Measurements from ENCODE around the gene TANC1.

The TANC1 gene

DNA sequence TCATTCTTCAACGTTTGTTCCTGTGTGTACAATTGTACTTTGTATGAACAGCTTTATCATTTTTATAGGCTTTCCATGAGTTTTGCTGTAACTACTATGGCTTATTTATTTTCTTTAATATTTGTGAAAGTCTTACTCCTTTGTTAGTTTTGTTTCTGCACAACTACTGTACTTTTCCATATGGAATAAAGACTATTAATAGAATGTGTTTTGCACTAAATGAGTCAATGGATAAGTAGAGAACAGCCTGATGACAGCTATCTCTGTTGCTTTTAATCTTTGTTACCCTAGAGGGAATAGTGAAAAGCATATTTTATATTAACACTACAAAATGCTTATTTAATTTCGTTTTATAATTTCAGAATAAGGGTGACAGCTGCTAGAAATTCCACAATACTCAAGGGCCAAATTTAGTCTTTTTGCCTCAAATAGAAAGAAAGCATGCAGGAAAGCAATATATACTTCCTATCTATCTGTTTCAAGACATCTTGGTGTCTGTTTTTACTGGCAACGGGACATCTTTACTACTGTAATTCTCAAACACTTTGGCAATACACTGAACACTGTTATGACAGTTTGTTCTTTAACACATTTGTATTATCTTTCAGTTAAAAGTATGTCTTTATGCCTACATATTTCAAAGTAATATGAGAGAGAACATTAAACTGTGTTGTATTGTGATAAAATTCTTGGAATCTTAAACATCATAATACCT, 264.2 kb downstream of the TANC1 start:
- no peak for DNase-seq

DNA sequence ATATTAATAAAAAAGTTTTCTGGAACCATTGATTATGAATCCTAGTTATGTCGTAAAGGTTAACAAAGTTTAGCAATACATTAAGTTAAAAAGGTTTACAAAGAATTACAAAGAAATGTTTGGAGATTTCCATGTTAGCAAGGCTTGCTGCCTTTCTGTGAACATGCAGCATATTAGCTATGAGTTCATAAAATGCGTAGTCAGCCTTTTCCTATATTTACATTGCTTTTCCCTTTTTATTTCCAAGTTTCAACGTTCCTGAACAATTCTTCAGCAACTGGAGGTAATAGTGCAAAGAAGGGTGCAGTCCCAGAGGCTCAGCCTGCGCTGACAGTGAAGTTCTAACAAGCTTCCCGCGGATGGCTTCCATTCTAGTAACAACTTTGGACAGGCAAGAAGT, 266.4 kb downstream of the TANC1 start:
- no peak for DNase-seq

DNA sequence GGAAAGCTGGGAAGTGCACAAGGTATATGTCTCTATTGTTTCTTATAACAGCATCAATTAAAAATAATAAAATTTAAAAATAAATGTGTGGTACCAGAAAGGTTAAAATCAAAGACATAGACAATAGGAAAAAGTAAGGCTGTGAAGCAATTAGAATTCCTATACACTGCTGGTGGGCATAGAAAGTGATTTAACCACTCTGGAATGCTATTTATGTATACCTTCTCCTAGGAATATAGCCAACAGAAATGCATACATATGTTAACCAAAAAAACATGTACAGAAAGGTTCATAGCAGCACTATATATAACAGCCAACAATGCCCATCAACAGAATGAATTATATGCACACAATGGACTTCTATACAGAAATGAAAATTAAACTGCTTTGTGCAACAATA, 275.1 kb downstream of the TANC1 start:
- DNase-seq: no peak

DNA sequence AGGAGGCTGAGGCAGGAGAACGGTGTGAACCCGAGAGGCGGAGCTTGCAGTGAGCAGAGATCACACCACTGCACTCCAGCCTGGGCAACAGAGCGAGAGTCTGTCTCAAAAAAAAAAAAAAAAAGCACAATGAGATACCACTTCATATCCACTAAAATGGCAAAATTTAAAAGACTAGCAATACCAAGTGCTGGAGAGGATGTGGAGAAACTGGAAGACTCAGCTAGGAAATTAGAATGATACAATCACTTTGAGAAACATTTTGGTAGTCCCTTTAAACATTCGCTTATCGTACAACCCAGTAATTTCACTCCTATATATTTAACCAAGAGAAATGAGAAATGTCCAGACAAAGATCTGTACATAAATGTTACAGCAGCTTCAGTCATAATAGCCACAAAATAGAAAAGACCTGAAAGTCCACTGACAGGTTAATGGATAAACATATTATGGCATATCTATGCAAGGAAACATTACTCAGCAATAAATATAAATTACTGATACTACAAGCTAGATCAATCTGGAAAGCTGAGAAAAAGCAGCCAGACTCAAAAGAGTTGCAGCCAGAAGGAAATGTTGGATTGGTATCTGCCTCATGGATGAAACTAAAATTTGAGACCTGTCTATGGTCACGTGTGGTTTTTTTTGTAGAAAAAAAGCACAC, 278.0 kb downstream of the TANC1 start:
- DNase-seq: no peak

DNA sequence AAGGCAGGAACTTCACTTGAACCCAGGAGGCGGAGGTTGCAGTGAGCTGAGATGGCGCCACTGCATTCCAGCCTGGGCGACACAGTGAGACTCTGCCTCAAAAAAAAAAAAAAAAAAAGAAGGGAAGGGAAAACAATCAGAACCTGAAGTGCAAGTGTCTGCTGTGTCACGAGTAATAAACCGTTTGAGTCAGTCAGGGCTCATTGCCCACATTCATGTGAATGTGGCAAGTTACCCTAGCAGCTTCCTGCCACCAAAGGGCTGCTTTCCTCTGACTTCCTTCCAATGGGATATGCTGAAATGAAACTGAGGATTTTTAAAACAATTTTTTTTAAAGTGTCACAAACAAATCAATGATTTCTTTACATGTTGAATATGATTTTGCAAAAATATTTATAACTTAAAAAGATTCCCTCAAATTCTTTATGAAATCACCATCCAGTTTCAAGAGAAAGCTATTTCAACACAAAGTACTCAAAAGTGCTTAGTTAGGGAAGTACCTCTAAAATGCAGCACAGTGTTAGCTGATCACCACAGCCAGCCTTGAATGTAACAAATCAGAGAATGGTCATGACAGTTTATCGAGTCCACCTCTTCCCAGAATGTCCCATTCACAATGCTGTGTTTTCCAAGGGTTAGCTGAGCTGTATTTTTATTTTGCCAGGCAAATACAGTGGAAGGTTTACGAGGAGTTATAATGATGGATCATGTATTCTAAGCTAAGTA, 281.7 kb downstream of the TANC1 start:
- no peak for DNase-seq

DNA sequence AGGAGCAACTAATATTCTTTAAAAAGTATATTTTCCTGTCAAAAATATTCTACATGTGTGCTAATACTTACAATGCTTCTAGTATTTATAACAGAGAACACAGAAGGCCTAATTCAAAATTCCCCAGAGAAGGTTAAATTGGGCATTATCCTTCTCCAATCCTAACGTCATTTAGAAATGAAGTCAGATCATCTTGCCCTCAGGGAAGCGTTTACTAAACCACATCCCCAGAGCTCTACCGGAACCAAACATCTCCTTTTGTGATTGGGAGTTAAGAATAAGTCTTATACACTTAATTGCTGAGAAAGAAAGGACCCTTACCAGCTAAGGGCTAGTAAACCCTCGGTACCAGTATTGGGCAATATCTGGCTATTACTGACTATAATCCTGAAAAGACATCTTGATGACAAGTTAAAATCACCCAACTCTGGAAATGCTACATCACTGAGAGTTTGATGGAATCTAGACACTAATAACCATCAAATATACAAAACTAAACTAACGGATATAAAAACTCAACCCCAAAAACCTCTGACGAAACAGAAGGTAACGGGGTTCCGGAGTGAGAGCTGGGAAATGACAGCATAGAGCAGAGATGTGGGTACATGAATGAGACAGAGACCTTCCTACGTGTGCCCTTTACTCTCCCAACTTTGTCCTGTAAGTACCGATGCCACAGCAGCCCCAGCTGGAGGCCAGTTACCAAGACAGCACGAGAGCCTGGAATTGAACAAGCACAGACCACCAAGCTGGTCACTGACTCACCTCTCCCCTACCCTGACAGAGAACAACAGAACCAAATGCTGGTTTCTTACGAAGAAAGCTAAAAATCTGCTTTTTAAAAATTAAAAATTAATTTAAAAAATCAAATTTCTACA, 283.1 kb downstream of the TANC1 start:
- DNase-seq: no peak

DNA sequence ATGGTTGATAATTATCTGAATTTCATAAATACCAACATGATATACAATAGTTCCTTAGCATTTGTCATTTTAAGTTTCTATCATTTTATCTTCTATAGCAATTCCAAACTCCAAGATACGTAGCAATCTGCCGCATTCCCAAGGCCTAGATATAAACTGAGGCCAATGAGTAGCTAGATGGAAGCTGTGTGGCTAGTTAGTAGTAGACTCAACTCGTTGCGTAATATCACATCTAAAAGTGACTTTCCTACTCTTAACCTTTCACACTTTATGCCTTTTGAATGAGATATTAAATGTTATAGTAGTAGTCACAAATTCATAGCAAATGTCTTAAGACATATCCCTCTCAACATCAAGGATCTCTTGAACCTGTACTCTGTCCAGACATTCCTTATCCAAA, 284.5 kb downstream of the TANC1 start:
- DNase-seq: no peak

DNA sequence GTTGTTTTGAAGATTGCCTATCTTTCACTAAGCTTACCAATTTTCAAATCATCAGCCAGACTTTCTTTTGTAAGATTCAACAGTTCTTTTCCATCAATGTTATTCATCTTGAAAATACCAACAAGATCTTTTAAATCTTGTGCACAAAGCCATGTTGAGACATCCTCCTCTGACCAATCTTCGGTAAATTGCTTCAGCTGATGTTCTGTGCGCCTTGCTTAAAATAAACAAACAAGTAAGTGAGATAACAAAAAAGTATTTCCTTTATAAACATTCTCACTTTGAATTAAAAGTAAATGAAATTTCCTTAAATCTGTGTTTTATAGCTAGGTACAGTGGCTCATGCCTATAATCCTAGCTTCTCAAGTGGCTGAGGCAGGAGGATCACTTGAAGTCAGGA, 287.7 kb downstream of the TANC1 start:
- DNase-seq: no peak

DNA sequence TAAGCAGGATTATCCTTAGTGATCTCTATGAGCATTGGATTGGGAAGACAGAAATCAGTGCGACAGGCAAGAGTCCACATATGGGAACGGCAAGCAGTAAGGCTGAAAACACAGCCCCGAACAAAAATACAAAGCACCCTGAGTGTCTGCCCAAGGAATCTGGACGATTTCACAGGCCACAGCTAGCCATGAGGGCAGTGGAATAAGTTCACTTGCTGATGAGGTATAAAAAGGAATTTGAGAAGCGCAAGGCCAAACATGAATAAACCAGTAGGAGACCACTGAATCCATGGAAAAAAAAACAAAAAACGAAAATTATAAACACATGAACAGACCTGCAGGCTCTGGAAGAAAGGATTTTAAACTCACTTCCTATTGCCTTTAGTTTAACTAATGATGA, 293.8 kb downstream of the TANC1 start:
- no peak for DNase-seq

DNA sequence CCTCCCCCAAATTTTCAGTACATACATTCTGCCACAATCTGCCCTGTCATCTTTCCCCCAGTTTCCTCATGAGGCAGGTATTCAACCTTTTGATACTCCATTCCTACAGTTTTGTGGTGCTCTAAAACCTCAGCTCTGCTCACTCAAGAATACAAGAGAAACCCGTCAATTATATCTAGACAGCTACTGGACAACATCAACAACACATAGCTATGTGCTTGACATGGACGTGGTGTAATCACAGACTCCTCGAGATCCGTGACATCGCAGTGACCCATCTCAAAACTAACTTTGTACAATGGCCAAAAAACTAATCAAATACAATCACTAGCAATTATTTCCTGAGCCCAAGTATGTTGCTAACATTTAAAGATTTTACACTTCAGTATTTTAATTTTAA, 294.5 kb downstream of the TANC1 start:
- DNase-seq: no peak

DNA sequence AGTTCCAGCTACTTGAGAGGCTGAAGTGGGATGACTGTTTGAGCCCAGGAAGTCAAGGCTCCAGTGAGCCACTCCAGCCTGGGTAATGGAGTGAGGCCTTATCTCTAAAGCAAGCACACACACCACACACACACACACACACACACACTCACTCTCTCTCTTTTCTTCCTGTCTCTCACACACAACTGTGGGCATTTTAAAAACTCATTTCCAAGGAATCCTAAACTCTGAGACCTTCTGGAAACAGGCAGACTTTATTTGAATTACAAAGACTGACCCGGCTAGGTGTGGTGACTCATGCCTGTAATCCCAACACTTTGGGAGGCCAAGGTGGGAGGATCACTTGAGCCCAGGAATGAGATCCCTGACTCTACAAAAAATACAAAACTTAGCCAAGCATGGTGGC, 296.7 kb downstream of the TANC1 start:
- no peak for DNase-seq

DNA sequence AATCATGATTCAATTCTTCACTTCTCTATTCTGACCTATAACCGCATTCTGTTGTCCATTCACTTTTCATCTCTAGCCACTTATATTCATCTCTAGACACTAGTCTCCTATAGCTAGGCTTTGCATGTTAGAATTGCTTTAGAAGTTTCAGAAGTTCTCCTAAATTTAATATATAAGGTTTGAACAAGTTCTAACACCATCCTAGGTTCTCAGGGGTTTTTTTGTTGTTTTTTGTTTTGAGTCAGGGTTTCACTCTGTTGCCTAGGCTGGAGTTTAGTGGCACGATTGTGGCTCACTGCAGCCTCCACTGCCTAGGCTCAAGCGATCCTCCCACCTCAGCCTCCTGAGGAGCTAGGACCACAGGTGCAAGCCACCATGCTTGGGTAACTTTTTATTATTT, 298.1 kb downstream of the TANC1 start:
- no peak for DNase-seq

DNA sequence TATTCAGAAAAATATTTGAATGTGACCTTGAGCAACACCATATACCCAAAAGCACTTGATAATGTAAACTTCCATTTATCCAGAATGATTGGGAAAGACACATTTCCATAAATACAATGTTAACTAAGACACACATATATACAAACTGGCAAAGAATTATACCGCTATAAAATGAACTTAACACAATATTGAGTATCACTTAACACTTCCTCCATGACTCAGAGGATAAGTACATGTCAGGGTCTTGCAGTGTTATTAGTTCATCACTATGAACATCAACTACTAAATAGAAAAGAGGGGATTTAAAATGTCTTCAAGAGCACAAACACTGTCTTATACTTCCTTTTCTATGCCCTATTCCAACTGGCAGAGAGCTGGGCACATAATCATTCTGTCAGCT, 299.5 kb downstream of the TANC1 start:
- DNase-seq: no peak

DNA sequence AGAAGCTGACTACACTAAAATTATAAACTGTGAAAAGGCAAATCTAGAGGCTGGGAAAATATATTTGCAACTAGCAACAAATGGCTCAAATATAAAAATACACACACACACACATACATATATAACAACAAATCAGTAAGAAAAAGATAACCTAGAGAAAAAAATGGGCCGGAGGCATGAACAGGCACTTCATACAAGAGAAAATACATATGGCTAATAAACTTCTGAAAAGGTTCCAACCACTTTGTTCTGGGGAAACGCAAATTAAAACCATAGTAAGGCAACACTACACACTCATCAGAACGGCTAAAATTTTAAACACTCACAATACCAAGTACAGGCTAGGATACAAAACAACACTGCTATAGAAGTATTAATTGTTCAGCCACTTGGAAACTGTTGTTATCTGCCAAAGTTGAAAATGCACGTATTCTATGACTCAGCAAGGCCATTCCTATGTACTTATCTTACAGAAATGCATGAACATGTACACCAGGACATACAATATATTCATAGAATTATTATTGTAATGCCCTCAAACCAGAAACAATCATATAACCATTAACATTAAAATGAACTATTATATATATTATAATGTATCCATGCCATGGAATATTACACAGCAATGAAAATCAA, 302.4 kb downstream of the TANC1 start:
- no peak for DNase-seq

DNA sequence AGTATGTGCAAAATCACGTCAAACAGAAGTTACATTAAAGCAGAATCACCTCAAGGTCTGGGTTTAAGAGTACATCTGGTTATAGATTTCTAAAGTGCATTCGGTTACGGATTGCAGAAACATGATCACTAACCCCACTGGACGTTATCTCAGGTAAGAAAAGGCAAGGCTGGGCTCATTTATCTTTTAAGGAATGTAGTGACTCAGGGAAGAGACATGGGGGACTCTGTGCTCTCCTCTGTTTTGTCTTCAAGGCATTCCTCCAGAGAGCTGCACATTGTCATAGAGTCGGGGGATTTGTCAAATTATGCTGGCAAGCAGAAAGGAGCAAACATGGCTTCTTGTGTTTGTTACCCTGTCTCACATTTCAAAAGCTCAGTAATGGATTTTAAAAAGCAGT, 303.7 kb downstream of the TANC1 start:
- DNase-seq: no peak

DNA sequence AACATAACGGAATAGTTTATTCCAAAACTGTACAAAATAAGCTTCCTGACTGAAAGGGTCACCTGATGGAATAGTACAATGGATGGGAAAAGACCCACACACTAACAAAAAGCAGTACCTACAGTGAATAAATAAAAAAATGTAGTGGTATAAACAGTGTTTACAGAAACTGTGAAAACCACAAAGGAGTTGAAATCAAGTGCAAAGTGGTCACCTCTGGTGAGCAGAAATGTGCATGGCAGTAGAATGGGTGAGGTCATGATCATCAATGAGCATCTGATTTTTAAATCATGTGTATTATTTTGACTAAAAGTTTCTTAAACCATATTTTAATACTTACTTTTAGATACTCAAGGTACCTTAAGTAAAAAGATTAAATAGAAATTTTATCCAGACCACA, 306.7 kb downstream of the TANC1 start:
- DNase-seq: no peak

DNA sequence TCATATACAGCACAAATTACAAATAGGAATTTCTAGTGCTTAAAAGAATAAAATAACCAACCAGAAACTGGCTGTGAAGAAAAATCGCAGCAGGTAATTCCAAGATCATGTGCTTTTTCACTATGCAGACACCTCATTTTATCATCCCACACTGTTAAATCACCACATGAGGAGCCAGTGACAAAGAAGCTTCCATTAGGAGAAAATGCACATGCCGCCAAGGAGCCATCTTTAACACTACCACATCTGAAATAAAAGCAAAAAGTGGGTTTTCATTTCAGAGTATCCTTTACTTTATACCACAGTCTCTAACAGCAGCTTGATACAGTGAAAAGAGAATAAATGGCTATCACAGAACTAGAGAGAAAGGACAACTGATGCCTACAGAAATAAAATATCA, 311.3 kb downstream of the TANC1 start:
- no peak for DNase-seq

DNA sequence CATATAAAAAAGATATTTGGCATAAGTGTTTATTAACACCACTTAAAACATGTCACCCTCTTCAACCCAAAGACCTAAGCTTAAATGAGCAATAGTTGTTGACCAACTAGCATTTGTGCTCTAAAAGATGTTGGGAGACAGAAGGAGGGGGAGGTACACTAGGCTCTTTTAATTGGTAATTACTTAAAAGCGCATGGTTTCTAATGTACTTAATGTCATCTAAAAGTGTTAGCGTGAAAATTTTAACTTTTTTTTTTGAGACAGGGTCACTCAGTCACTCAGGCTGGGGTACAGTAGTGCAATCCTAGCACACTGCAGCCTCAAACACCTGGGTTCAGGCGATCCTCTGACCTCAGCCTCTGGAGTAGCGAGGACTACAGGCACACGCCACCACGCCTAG, 312.6 kb downstream of the TANC1 start:
- DNase-seq: no peak
